A549 treated with AZD9567 at 1 μM for 4 hours (cell line): Measurements from ENCODE around the gene ZBTB43. TPM values are rescaled to one million over a fixed set of nuclear protein-coding genes. Genes with fewer than 3 reads are reported as not detected.

ENCODE experiments used
- total RNA-seq: library from RNA; stranded (reverse); fragments of 200-300 nt; extraction: Qiagen RNA extraction; gene quantifications from 5 replicates; pipeline ENCODE4 v1.2.3, GENCODE V29; 2022; ENCODE audit not compliant: insufficient read depth

ZBTB43 gene
- 6.4 to 14.6 TPM (median 7.2 TPM) in 5 replicates for total RNA-seq

GRCh38 chr9:126804696-126805553 lies at the start of gene ZBTB43:
Gene ZBTB43, plus strand, starts transcription at chr9:126805040. Its CDS starts 27,470 bp downstream, at chr9:126832510.

DNA sequence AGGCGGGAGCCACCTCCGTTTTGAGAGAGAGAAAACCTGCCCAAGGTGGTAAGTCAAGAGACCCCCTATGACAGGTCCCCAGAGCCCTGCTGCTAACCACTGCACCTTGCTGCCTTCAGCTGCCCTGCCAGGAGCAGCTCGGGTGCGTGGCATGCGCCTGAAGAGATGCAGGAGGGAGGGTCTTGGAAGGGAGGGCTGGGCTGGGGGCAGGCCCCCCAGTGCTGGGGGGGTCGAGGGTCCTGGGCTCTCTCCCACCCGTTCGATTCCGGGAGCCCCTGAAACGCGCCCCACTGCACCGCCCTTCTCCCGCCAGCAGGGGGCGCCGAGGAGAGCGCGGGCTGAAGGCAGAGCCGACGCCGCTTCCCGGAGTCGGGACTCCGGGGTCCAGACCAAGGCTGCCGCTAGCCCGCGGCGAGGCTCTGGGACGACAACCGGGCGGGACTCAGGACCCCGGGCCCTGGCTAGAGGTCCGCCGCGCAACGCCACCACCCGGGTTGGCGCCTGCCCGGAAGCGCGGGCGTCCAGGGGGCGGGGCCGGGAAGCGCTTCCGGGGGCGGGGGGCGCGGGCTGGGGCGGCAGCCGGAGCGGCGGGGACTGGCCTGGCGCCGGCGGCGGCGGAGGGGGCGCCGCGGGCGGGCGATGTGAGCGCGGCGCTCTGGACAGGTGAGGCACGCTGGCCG lies 55.4 kb downstream of the ZBTB43 start, which contains the start of gene ZBTB34:
TSS of gene ZBTB34 (plus strand) at position 563 of the 680 bp plus-strand sequence. CDS start 18,761 bp downstream, outside the sequence.

Other genes with a start within 250 kb of the ZBTB43 start
- 1.3 to 1.8 TPM (median 1.4 TPM) in 5 replicates for gene LMX1B, start 191.1 kb upstream of the ZBTB43 start, total RNA-seq
- gene ZBTB34, start 55.6 kb downstream of the ZBTB43 start, total RNA-seq: 3.8 to 4.8 TPM (median 3.9 TPM) in 5 replicates
- 1.7 to 3.2 TPM (median 2.6 TPM) in 4 of 5 replicates, not detected in the other for gene RALGPS1, start 109.7 kb downstream of the ZBTB43 start, total RNA-seq